Esophagus squamous epithelium (tissue), 4 donors: ENCODE measurements around the gene BCL2L1.

Experiments used
- POLR2A ChIP-seq, 4 donors: fragments of 450-650 bp; IDR thresholded peaks; one replicate each; pipeline ENCODE4 v1.6.1; 2017; ENCODE audit warnings: antibody characterized with exemption in 4 of 4, mild to moderate bottlenecking in 4 of 4, moderate library complexity in 3 of 4
- TF ChIP-seq, protein P1 (sequence below), 6 experiments: fragments of 450-650 bp in 4 of 6; fragments of 200-600 bp in 2 of 6; sonication (generic) in 2 of 6; IDR thresholded peaks; one replicate each; pipeline ENCODE4 v1.5.1; 2016 to 2019; ENCODE audit warnings: antibody characterized with exemption in 6 of 6, mild to moderate bottlenecking in 4 of 6, moderate library complexity in 4 of 6

DNA sequence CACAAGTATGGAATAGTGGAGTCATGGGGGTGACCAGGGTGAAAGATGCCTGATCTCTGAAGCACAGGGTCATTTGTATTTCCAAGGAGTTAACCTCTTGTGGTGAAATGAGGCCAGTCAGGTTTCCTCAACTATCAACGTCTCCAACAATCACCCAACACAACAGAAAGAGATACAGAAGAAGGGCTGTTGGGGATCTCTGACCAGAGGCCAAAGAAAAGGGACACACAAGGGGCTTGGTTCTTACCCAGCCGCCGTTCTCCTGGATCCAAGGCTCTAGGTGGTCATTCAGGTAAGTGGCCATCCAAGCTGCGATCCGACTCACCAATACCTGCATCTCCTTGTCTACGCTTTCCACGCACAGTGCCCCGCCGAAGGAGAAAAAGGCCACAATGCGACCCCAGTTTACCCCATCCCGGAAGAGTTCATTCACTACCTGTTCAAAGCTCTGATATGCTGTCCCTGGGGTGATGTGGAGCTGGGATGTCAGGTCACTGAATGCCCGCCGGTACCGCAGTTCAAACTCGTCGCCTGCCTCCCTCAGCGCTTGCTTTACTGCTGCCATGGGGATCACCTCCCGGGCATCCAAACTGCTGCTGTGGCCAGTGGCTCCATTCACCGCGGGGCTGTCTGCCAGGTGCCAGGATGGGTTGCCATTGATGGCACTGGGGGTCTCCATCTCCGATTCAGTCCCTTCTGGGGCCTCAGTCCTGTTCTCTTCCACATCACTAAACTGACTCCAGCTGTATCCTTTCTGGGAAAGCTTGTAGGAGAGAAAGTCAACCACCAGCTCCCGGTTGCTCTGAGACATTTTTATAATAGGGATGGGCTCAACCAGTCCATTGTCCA lies 1.0 kb downstream of the BCL2L1 start:
- TF ChIP-seq, protein P1, sequence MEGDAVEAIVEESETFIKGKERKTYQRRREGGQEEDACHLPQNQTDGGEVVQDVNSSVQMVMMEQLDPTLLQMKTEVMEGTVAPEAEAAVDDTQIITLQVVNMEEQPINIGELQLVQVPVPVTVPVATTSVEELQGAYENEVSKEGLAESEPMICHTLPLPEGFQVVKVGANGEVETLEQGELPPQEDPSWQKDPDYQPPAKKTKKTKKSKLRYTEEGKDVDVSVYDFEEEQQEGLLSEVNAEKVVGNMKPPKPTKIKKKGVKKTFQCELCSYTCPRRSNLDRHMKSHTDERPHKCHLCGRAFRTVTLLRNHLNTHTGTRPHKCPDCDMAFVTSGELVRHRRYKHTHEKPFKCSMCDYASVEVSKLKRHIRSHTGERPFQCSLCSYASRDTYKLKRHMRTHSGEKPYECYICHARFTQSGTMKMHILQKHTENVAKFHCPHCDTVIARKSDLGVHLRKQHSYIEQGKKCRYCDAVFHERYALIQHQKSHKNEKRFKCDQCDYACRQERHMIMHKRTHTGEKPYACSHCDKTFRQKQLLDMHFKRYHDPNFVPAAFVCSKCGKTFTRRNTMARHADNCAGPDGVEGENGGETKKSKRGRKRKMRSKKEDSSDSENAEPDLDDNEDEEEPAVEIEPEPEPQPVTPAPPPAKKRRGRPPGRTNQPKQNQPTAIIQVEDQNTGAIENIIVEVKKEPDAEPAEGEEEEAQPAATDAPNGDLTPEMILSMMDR (IDR thresholded peaks at IDR 0.05) = no peak
- no peak for TF ChIP-seq POLR2A (IDR thresholded peaks at IDR 0.05)
